Measurements from ENCODE around the gene RXRB.
"Not testable (repeated sequence)": the region's sequence is repeated elsewhere in the genome, so short reads cannot be mapped to it uniquely, and the experiment has no call there.

RXRB gene

GRCh38 chr6:33160728-33161344 is 39.6 kb downstream of the RXRB start:
- no peak for DNase-seq

- no peak for DNase-seq
These were observed 40.4 kb downstream of the RXRB start for GRCh38 chr6:33160096-33160495.

DNA sequence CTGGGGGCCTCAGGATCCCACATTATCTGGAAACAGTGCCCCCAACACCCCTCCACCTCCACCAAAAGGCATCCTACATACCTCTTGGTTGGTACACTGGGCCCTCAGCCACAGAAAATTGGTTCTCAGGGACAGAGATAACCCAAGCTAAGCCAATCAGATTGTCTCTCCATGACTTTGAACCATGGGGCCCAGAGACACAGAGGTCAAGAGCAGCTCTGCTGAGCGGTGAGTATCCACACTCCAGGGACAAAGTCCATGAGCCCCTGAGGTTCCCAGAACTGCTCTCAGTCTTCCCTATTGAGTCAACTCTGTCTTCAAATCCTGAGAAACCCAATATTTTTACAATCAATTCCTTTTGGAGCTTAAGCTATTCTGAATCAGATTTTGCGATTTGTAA is 43.5 kb downstream of the RXRB start:
- no peak for DNase-seq

DNA sequence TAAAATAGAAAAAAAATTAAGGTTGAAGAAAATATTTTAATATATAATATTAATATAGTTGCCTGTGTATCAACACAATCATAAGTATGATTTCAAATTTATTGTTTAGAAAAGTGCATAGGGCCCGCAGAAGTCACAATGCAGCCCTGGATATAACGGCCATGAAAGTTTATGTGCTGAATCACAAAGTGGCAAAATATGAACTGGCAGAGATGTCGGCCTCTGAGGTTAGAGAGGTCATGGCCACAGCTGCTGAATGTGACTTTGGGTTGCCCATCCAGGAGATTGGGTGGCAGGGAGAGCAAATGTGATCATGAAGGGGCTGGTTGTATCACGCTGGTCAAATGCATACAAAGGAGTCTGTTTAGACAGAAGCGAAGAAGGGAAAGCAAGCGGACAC is 43.9 kb downstream of the RXRB start:
- DNase-seq: no peak

DNA sequence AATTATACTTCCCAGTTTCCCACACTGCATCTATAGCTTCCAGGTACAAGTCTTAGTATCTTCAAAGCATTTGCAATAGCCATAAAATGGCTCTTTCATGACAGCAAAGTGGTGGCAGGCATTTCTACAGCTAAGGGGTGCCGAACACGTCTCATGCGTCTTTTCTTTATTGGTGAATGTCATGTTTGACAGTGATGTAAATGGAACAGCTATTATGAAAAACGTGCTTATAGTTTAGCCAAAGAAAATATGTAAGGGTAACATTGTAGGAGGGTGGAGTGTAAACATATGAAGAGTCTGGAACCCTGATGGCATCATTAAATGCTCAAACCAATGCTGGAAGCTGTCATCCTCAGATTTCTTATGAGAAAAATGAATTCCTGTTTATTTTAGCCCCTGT is 46.1 kb downstream of the RXRB start:
- DNase-seq: no peak

- no peak for DNase-seq
These were observed 49.4 kb downstream of the RXRB start for GRCh38 chr6:33151050-33151449.

- DNase-seq: not testable (repeated sequence)
These were observed 49.9 kb downstream of the RXRB start for GRCh38 chr6:33150560-33150959.

- no peak for DNase-seq
These were observed 52.4 kb downstream of the RXRB start for GRCh38 chr6:33147807-33148666.

GRCh38 chr6:33144373-33144772 is 56.1 kb downstream of the RXRB start:
- no peak for DNase-seq

Data from stimulated activated CD4-positive, alpha-beta T cell treated with anti-CD3 and anti-CD28 coated beads, Interleukin-1b, Interleukin-23, amount 100 ng/mL, for 48 hours (primary cell).